Tongue (tissue), 2 donors: ENCODE measurements around the gene KLHL7. TPM values are rescaled to one million over a fixed set of nuclear protein-coding genes. Genes with fewer than 3 reads are reported as not detected.
A peak's percentile ranks its signal among the peaks of the same experiment; 100 is the strongest.

Source experiments
- DNase-seq: peaks from one replicate; pipeline ENCODE4 v3.0.0-alpha.2; 2015
- total RNA-seq: library from RNA; depleted of rRNA; stranded (reverse); fragments of >200 nt; gene quantifications from one replicate; pipeline ENCODE4 v1.2.3, GENCODE V29; 2014

Gene KLHL7
- 31.7 TPM for total RNA-seq

GRCh38 chr7:23105644-23106056, at the start of gene KLHL7:
Gene KLHL7 (plus strand): TSS chr7:23105785. CDS start chr7:23106027, 242 bp downstream.
- DNase-seq: peak; percentile 99

DNA sequence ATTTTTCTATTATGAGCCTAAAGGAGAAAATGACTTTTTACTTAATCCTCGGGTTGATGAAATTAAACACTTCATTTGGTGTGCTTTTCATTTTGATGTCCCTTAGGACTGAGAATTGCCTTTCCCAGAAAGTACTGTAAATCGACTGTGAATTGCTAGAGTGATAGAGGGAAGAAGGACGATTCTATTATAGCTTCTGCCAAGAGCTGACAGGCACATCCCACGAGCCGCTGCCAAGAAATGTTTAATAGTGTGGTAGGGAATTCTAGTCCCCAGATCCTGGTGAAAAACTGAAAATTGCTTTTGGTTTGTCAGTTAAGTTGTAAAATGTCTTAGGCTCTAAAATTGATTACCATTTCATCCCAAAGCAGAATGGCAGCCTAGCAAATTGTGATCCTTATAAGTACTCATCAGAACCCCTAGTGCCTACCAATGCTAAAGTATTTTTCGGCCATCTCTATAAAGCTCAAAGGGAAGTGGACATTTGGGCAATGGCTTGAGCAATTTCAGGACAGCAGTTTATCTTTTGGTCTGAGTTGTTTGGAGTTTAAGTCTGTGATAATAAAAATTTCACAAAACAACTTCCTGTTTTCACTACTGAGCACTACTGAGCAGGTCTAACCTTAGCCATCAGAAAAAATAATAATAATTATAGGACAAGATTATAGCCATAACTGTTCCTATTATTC, 47.0 kb upstream of the KLHL7 start:
- no peak for DNase-seq

- no peak for DNase-seq
These were observed 44.3 kb upstream of the KLHL7 start for GRCh38 chr7:23061327-23061726.

DNA sequence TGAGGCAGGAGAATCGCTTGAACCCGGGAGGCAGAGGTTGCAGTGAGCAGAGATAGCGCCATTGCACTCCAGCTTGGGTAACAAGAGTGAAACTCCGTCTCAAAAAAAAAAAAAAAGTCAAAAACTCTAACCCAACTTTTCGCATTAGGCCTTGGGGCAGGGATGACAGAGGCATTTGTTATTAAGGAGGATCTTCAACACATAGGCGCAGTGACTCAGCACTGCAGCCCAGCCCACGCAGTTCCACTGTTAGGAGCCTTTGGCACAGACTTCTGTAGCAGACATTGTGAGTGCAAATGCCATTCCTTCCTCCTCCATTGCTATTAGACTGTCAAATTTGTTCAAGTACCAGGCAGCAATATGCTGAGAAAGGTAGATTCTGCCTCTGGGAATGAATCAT, 43.1 kb upstream of the KLHL7 start:
- no peak for DNase-seq

GRCh38 chr7:23065974-23066373, 39.6 kb upstream of the KLHL7 start:
- no peak for DNase-seq

DNA sequence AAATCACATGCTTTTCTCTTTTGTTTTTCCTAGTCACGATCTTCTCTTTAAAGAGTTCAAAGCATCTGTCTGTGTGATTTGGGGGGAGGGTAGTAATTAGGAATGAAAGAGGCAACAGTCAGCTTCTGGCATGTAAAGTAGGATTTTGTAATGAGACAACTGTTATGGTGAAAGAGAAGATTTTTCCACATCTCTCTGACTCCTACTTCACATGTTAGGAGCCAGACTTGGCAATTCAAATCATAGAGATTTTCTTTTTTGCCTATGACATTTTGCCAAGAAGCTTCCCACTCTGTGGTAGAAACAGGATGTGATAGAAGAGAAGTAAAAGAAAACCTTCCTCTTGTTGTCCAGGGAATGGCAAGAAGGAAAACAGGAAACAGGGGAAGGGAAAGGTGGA, 38.3 kb upstream of the KLHL7 start:
- DNase-seq: no peak

- no peak for DNase-seq
These were observed 33.5 kb upstream of the KLHL7 start for GRCh38 chr7:23072048-23072447.

- no peak for DNase-seq
These were observed 32.7 kb upstream of the KLHL7 start for GRCh38 chr7:23072922-23073321.

DNA sequence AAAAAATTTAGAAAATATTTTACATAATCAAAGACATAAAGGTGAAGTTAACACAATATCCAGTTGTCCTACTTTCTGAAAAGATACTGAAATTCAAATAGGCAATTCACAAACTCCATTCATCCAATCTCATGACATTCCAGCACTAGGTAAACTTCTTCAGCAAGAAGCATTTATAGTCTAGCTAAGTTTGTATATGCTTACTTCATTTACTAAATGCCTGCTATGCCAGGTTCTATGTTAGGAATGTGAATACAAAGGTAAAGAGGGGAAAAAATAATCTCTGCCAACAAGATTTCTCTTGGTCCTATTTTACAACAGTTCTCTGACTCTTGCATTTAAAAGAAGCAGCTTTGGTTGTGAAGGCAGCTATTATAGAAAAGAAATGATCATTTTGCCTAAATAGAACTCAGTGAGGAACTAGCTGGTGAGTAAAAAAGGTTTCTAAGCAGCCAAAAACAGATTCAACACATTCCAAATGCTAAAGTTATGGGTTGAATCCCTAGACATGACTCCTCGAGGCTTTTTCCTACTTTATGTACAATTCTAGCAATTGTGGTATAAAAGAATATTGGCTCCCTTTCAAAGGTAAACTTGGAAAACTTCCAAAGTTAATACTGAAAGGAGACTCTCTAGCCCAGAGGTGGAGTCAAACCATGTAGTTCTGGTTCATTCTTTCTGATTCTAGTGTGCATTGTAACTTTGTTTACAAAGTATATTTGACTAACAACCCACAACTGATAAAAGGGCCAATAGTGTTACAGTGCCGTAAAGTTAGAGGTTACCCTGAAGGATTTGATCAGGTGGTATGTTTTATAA, 30.9 kb upstream of the KLHL7 start:
- peak; percentile 41 for DNase-seq

- no peak for DNase-seq
These were observed 30.0 kb upstream of the KLHL7 start for GRCh38 chr7:23075571-23075970.

DNA sequence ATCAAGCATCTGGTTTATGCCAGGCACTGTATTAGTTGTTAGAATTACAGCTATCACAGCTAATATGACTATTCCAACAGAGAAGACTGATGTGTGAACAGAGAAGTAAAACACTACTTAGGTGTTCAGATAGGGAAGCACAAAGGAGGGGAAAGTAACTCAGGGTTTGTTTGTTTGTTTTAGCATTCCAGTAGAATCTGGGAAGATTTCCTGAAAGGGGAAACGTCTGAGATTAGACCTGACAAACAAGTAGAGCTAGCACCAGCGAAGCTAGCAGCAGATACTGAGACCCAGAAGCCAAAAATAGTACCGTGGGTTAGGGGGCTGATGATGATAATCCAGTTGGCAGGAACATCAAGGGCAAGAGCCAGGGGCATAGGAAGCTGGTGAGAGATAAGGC, 28.8 kb upstream of the KLHL7 start:
- no peak for DNase-seq

DNA sequence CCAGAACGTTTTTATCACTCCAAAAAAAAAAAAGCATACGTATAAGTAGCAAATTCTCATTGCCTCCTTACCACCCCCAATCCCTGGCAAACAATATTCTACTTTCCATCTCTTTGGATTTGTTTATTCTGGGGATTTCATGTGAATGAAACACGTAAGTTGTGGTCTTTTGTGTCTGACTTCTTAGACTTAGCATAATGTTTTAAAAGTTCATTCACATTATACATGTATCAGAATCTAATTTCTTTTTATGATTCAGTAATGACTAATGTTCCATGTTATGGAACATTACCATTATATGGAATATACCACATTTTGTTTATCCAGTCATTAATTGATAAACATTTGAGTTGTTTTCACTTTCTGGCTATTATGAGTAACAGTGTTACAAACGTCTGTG, 12.5 kb upstream of the KLHL7 start:
- DNase-seq: no peak

DNA sequence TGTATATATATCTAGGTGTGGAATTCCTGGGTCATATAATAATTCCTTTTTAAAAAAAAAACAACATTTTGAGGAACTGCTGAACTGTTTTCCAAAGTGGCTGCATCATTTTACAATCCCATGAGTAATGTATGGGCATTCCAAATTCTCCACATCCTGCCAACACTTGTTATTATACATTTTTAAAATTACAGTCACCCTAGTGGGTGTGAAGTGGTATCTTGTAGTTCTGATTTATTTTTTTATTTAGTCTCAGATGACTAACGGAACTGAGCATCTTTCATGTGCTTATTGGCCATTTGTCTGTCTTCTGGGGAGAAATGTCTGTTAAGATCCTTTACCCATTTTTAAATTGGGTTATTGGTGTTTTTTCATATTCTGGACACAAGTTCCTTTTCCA, 12.0 kb upstream of the KLHL7 start:
- DNase-seq: no peak

GRCh38 chr7:23096518-23097290, 8.9 kb upstream of the KLHL7 start:
- DNase-seq: no peak

- no peak for DNase-seq
These were observed 7.6 kb upstream of the KLHL7 start for GRCh38 chr7:23098029-23098428.

DNA sequence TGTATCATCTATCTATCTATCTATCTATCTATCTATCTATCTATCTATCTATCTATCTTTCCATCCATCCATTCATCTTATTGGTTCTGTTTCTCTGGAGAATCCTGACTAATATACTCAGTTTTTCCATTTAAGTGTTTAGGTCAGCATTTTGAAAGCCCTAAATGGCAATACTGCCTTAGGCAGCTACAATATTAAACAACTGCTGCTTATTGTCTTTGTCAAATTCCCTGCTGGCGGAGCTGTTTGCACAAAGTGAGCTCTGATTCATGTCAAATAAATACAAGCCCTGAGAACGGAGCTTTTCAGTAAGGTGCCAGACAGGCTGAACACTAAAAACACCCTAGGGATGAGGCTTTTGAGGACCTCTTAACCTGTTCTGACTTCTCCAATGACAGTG, 7.1 kb upstream of the KLHL7 start:
- no peak for DNase-seq

GRCh38 chr7:23100697-23101096, 4.9 kb upstream of the KLHL7 start:
- no peak for DNase-seq

DNA sequence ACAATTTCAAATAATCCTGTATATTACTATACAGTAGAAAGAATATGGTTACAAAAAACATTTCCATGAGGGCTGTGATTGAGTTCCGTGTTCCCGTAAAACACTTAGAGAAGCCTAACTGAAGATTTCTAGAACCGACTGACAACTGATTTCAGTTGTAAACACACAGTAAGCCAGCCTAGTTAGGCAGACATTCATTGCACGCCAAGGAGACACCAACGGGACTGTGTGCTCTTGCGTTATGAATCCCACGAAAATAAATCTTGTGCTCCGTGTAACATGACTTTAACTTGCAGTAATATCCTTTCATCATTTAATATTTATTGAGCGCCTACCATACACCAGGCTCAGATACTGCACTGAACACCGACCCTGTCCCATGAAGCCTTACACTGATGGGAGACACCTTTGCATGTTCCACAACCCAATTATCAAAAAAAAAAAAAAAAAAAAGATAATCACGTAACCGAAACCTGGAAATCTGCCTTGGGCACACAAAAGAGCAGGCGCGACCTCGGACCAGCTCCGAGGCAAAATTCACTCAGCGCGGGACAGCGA, 420 bp upstream of the KLHL7 start:
- no peak for DNase-seq

DNA sequence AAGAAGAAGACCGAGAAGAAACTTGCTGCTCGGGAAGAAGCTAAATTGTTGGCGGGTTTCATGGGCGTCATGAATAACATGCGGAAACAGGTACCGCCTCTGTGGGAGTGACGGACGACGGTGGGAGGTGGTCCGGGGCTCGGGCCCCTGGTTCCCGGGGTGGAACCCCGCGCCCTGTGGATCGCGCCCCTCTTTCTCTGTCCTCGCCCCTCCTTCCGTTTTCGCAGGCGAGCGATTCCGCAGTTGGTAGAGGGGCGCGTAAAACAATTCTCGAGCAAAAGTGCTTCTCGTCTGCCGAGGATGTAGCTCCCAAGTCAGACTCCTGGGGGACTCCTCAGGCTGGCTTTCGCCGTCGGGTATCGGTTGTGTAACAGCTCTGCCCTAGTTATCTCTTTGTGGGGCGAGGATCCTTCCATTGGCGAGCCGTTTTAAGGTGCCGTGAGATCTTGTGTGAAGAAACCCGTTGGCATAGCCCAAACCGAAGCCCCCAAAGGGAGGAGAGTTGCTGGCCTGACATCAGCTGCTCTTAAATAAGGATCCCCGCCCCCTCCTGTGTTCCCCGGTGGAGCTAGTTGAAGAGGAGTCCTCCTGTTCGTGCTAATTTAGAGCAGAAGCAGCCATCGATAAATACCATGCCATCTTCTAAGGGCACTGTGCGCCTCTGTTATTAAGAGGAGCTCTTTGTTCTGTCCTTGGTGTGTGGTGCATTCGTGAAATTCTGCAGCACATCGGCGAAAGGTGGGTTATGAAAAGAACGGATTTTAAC, 655 bp downstream of the KLHL7 start:
- DNase-seq: peak; percentile 77

DNA sequence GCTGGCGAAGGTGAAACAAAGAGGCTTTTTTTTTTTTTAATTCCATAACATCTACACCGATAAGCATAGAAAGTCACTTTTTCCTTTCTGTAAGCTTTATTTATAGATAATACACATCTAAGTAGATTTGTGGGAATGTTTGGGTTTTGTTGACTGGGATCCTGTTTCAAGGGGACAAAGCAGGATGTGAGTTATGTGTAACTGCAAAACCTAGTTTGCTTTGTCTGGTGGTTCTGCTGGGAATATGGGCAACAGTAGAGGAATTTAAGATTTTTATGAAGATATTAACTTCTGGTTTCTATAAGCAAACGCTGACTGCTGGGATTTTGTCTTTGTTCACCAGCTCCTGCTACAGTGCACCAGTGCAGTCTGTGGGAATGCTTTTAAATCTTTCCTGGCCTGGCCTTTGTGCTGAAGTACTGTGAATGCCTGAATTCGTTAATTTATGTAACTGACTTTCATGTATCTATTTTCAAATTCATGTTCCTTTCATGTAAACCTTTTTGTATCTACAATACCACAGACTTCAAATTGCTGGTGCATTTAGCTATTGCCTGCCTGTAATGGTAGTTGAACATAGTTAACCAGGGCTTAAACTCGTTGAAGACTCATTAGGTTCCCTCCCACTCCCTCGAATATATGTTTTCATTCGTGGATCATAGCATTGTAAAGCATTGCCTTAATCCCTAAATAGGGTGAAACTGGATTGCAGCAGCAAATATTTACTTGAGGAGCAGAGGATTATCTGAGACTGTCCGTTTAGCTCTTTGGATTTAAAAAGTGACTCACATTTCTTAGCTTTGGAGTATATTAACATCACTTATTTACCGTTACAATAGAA, 1.5 kb downstream of the KLHL7 start:
- peak; percentile 31 for DNase-seq

- peak; percentile 19 for DNase-seq
These were observed 2.2 kb downstream of the KLHL7 start for GRCh38 chr7:23107781-23108180.
